T-helper 17 cell (primary cell): ENCODE measurements around the gene THBS4. TPM values are rescaled to one million over a fixed set of nuclear protein-coding genes. Genes with fewer than 3 reads are reported as not detected.

Source experiments
- ATAC-seq: fragments of 150-1000 bp; cut with Tn5 transposase; 2 replicates; pipeline ENCODE4 v1.10.0; 2021; ENCODE audit warnings: mild to moderate bottlenecking, moderate library complexity
- DNase-seq, 3 donors: peaks; one replicate each; pipeline versions ENCODE4 v3.0.0 to v3.0.0-alpha.2; 2020 to 2021
- H3K9me3 ChIP-seq: one replicate; pipeline ENCODE4 v1.7.0; 2013; ENCODE audit warnings: low read length, mild to moderate bottlenecking; ENCODE audit not compliant: control insufficient read depth, poor library complexity, severe bottlenecking
- H3K27ac Mint-ChIP-seq: one replicate; pipeline ENCODE4 v1.8.0; 2022; ENCODE audit warnings: mild to moderate bottlenecking, moderate library complexity, mixed read lengths
- H3K27me3 Mint-ChIP-seq: one replicate; pipeline ENCODE4 v1.8.0; 2022; ENCODE audit warnings: mixed read lengths
- H3K36me3 Mint-ChIP-seq: one replicate; pipeline ENCODE4 v1.8.0; 2022; ENCODE audit warnings: low read depth, mixed read lengths
- H3K4me1 Mint-ChIP-seq: one replicate; pipeline ENCODE4 v1.8.0; 2022; ENCODE audit warnings: mild to moderate bottlenecking, mixed read lengths
- H3K4me3 Mint-ChIP-seq: one replicate; pipeline ENCODE4 v1.8.0; 2022; ENCODE audit warnings: mild to moderate bottlenecking, moderate library complexity, mixed read lengths
- total RNA-seq, 4 donors: library from RNA in 2 of 4; stranded (reverse) in 2 of 4; gene quantifications; one replicate each; pipeline ENCODE4 v1.2.3 and lab custom pipeline; 2022 to 2026

Gene THBS4
- total RNA-seq, 2 donors from 2014 or later: 0.21 to 0.94 TPM

DNA sequence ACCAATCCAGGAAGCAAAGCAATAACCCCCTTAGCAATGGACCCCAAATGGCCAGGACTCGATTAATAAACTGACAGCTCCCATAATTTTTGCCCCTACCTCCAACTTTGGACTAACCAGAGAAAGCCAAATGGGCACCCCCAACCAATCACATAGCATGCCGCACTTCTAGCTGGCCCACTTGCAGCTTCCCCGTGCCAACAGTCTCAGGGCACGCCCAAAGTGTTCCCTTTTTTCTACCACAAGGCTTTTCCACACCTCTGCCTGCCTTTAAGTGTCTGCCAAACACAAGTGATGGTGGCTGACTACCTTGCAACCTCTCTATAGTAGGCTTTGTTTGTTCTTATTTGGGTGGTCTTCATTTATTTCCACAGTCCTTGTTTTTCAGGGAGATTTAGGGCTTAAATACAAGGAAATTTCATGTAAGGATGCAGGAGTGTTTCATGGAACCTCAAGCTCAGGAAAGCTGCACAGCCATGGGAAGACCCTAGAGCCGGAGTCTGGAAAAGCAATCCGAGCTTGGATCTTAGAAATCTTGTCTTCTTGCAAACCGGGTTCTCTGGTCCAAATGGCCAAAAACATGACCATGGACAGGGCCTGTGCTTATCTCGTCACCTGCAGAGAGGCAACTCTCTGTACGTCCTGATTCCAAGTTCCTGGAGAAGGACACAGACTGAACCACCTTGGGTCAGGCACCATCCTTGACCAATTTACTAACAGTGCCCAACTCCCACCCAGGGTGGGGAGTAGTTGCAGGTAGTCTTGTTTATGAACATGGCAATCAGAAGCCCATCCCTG lies 89.2 kb downstream of the THBS4 start:
- Mint-ChIP-seq H3K36me3 (peaks cover 7% of the 10 kb centered on the region), H3K27ac (peak overlapping the region; percentile 74), H3K27me3 (no peaks in the 10 kb centered on the region), H3K4me1 (peaks cover 24% of the 10 kb centered on the region), H3K4me3 (no peak overlapping the region)
- DNase-seq (no peak), ATAC-seq (no peak)
- H3K9me3 ChIP-seq: no peaks in the 10 kb centered on the region

DNA sequence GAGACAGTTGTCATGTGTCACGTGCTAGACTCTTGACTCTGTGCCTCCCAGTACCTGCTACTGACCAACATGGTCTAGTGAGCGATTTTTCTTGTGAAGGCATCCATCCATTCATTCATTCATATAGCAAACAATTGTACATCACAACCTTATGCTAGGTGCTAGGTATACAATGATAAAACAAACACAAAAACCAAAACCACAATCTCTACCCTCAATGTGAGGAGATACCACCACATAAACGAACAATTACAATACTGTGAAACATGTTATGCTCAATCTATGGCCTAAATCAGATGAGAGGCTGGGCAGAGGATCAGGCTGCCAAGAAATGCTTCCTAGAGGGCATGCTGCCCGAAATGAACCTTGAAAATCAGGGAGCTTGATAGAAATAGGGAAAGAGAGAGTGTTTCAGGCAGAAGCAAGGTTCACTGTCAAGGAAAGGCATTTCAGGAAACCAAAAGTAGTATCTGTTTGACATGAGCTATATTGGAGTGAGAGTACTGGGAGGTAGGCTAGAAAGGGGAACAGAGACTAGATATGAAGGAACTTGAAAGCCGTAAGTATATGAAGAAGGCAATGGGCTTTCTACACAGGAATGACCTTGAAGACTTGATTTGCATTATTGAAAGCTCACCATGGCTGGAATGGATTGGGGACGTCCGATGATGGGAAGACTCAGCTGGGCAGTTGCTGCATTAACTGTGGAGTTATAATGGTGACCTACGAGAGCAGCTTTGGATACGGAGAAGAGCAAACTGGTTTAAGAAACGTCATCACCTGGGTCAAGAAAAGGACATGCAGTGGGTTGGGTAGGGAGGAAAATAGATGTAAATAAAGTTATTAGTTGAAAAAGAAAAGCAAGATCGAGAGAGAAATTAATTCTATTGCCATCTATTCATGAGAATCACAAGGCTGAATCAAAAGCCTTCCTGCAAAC lies 90.1 kb downstream of the THBS4 start:
- peaks cover 7% of the 10 kb centered on the region for H3K36me3 Mint-ChIP-seq
- peak overlapping the region; percentile 74 for H3K27ac Mint-ChIP-seq
- H3K27me3 Mint-ChIP-seq: no peaks in the 10 kb centered on the region
- H3K9me3 ChIP-seq: no peaks in the 10 kb centered on the region
- no peak for DNase-seq
- ATAC-seq: no peak
- peaks cover 24% of the 10 kb centered on the region for H3K4me1 Mint-ChIP-seq
- peak overlapping the region; percentile 49 for H3K4me3 Mint-ChIP-seq

- H3K9me3 ChIP-seq: no peaks in the 10 kb centered on the region
- Mint-ChIP-seq H3K36me3 (peaks cover 7% of the 10 kb centered on the region), H3K27me3 (no peaks in the 10 kb centered on the region), H3K27ac (peak overlapping the region; percentile 74), H3K4me3 (peak overlapping the region; percentile 49), H3K4me1 (peaks cover 27% of the 10 kb centered on the region)
- DNase-seq: no peak
- peak; percentile 79 for ATAC-seq
Measured at GRCh38 chr5:80125962-80126480, 90.9 kb downstream of the THBS4 start.

DNA sequence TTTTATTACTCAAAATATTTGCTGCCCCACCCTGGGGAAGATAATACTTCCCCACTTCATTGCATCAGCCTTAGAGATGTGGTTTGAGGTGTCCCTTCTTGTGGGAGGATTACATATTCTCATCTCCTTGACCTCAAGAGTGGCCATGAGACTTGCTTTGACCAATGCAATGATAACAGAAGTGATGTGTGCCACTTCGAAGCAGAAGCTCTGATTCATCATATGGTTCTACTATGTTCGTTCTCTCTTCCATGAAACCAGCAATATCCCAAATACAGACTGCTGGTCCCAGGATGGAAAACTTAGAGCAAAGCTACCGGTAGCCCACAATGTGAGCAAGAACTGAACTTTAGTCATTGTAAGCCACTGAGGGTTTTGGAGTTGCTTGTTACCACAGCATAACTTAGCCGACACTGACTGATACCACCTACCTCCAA lies 92.0 kb downstream of the THBS4 start:
- H3K4me1 Mint-ChIP-seq: peaks cover 34% of the 10 kb centered on the region
- peaks cover 7% of the 10 kb centered on the region for H3K36me3 Mint-ChIP-seq
- no peak overlapping the region for H3K27ac Mint-ChIP-seq
- no peak overlapping the region for H3K4me3 Mint-ChIP-seq
- DNase-seq (no peak), ATAC-seq (peak; percentile 21)
- H3K27me3 Mint-ChIP-seq: no peaks in the 10 kb centered on the region
- no peaks in the 10 kb centered on the region for H3K9me3 ChIP-seq

DNA sequence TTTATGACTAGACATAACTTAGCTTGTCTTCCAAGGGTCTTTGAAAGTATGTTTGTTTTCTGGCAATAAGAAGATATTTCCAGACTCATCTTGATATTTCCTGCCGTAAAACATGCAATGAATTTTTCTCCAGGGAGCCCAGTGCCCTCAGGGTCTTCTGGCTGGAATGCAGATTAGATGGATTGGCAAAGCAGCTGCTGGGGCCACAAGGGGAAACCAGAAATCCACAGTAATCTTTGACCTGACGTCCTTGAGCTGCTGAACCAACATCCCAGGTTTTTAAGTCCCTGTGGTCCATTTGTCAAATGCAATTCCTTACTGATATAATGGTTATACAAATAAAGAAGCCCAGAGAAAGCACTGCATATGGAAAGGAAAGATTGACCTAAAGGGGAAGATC lies 93.0 kb downstream of the THBS4 start:
- Mint-ChIP-seq H3K36me3 (peaks cover 7% of the 10 kb centered on the region), H3K27me3 (no peaks in the 10 kb centered on the region), H3K4me1 (peaks cover 40% of the 10 kb centered on the region), H3K27ac (peak overlapping the region; percentile 79), H3K4me3 (no peak overlapping the region)
- ATAC-seq (no peak), DNase-seq (no peak)
- H3K9me3 ChIP-seq: no peaks in the 10 kb centered on the region

DNA sequence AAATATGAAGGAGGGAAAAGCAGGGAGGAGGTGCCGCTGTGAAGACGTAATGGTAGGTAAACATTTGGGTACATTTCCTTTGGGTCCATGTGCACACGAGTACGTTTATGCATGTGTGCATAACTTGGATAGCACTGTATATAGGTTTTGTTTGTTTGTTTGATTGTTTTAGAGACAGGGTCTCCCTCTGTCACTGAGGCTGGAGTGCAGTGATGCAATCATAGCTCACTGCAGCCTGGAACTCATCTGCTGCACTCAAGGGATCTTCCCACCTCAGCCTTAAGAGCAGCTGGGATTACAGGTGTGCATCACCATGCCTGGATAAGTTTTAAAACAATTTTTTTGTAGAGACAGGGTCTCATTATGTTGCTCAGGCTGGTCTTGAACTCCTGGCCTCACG lies 94.0 kb downstream of the THBS4 start:
- peaks cover 7% of the 10 kb centered on the region for H3K36me3 Mint-ChIP-seq
- peak overlapping the region; percentile 99 for H3K27ac Mint-ChIP-seq
- no peaks in the 10 kb centered on the region for H3K9me3 ChIP-seq

More for the DNA sequence above, 94.0 kb downstream of the THBS4 start:
- Mint-ChIP-seq H3K4me3 (peak overlapping the region; percentile 28), H3K27me3 (no peaks in the 10 kb centered on the region), H3K4me1 (peaks cover 49% of the 10 kb centered on the region)
- ATAC-seq: no peak
- DNase-seq: no peak

Other genes starting within 250 kb of the THBS4 start
- 10 to 100 TPM; 19.7 to 24.3 TPM for gene MTX3, start 44.1 kb upstream of the THBS4 start, total RNA-seq
- gene SERINC5, start 220.7 kb downstream of the THBS4 start, total RNA-seq: 100 to 1,000 TPM; 118 to 119 TPM